ENCODE results near the gene VPS37B. TPM values are rescaled to one million over a fixed set of nuclear protein-coding genes. Genes with fewer than 3 reads are reported as not detected.

VPS37B gene
- total RNA-seq, 1 donor from 2014 or later, result 25.4 TPM

- DNase-seq (ENCODE audit: missing footprints), result no peak
- intact Hi-C loops (cut with DNase I), result no loop called here
- no peak for ATAC-seq
Measured at GRCh38 chr12:122837306-122838265, 58.3 kb downstream of the VPS37B start.

- DNase-seq (ENCODE audit: missing footprints) (no peak), ATAC-seq (peak; percentile 12)
- intact Hi-C loops (cut with DNase I), result no loop called here
Measured at GRCh38 chr12:122836027-122836921, 59.6 kb downstream of the VPS37B start.

- ATAC-seq, result peak; percentile 21
- intact Hi-C loops (cut with DNase I), result no loop called here
- DNase-seq (ENCODE audit: missing footprints), result no peak
Measured at GRCh38 chr12:122835750-122836026, 60.2 kb downstream of the VPS37B start.

- DNase-seq (ENCODE audit: missing footprints), result no peak
- intact Hi-C loops (cut with DNase I), result loop anchor here (5.0 kb wide), 1 partner anchor 43 kb away; no protein-coding TSS in a partner anchor
- ATAC-seq, result peak; percentile 49
Measured at GRCh38 chr12:122834921-122835749, 60.8 kb downstream of the VPS37B start, which contains the start of gene HIP1R. TSS of gene HIP1R (plus strand) at chr12:122835457. CDS start at chr12:122835551, 94 bp downstream.

GRCh38 chr12:122834104-122834920 is 61.6 kb downstream of the VPS37B start:
- DNase-seq (ENCODE audit: missing footprints), result no peak
- intact Hi-C loops (cut with DNase I), result loop anchor here (5.0 kb wide), 1 partner anchor 42 kb away; no protein-coding TSS in a partner anchor
- ATAC-seq, result peak; percentile 40

GRCh38 chr12:122830517-122831214 is 65.3 kb downstream of the VPS37B start:
- intact Hi-C loops (cut with DNase I), result loop anchor here (5.0 kb wide), 1 partner anchor 38 kb away; no protein-coding TSS in a partner anchor
- DNase-seq (ENCODE audit: missing footprints) (no peak), ATAC-seq (no peak)

GRCh38 chr12:122827258-122827657 is 68.7 kb downstream of the VPS37B start:
- no peak for DNase-seq (ENCODE audit: missing footprints)
- no peak for ATAC-seq
- intact Hi-C loops (cut with DNase I), result no loop called here

- ATAC-seq (no peak), DNase-seq (ENCODE audit: missing footprints) (no peak)
- intact Hi-C loops (cut with DNase I), result no loop called here
Measured at GRCh38 chr12:122825773-122826724, 69.9 kb downstream of the VPS37B start.

- DNase-seq (ENCODE audit: missing footprints) (no peak), ATAC-seq (no peak)
- intact Hi-C loops (cut with DNase I), result no loop called here
Measured at GRCh38 chr12:122823429-122823828, 72.5 kb downstream of the VPS37B start.

- intact Hi-C loops (cut with DNase I), result no loop called here
- DNase-seq (ENCODE audit: missing footprints) (no peak), ATAC-seq (no peak)
Measured at GRCh38 chr12:122820838-122821271, 75.1 kb downstream of the VPS37B start.

- intact Hi-C loops (cut with DNase I), result no loop called here
- no peak for DNase-seq (ENCODE audit: missing footprints)
- no peak for ATAC-seq
Measured at GRCh38 chr12:122820138-122820537, 75.8 kb downstream of the VPS37B start.

GRCh38 chr12:122819209-122819785 is 76.6 kb downstream of the VPS37B start:
- intact Hi-C loops (cut with DNase I), result no loop called here
- ATAC-seq, result no peak
- DNase-seq (ENCODE audit: missing footprints), result no peak

Measured in Right ventricle myocardium inferior (tissue), 1 donor.